Fibroblast of lung (primary cell): Measurements from ENCODE around the gene ADGRV1. TPM values are rescaled to one million over a fixed set of nuclear protein-coding genes. Genes with fewer than 3 reads are reported as not detected.

Source experiments
- DNase-seq, 2 donors: peaks; one replicate each; pipeline versions ENCODE4 v3.0.0 to v3.0.0-alpha.2; 2010; ENCODE audit warnings: low read depth in 2 of 2
- H2AFZ ChIP-seq: 2 replicates; pipeline ENCODE4 v1.5.1; 2012; ENCODE audit warnings: low read length, control low read depth, inconsistent platforms
- H3K27ac ChIP-seq: 2 replicates; pipeline ENCODE4 v1.5.1; 2011; ENCODE audit warnings: low read length, control low read depth; ENCODE audit not compliant: insufficient read depth
- H3K27me3 ChIP-seq: 2 replicates; pipeline ENCODE4 v1.5.1; 2011; ENCODE audit warnings: mild to moderate bottlenecking, low read length; ENCODE audit not compliant: control insufficient read depth, insufficient read depth
- H3K36me3 ChIP-seq: 2 replicates; pipeline ENCODE4 v1.5.1; 2011; ENCODE audit warnings: low read length; ENCODE audit not compliant: control insufficient read depth, insufficient read depth
- H3K4me1 ChIP-seq: 2 replicates; pipeline ENCODE4 v1.5.1; 2011; ENCODE audit warnings: low read length; ENCODE audit not compliant: control insufficient read depth, insufficient read depth; ENCODE audit errors: extremely low read depth
- H3K4me2 ChIP-seq: 2 replicates; pipeline ENCODE4 v1.5.1; 2011; ENCODE audit warnings: low read length, control low read depth; ENCODE audit not compliant: insufficient read depth; ENCODE audit errors: extremely low read depth
- H3K4me3 ChIP-seq, 4 experiments: fragments of 200-600 bp in 1 of 4; sonication (generic) in 1 of 4; replicated peaks in 1 of 4; 2 replicates each; pipeline ENCODE4 v1.5.1; 2011 to 2016; ENCODE audit warnings: low read length in 4 of 4, low read depth in 3 of 4, mild to moderate bottlenecking in 3 of 4, control low read depth in 2 of 4, inconsistent platforms in 1 of 4, mixed read lengths in 1 of 4; ENCODE audit not compliant: insufficient read depth in 1 of 4; ENCODE audit errors: control extremely low read depth in 1 of 4
- H3K79me2 ChIP-seq: 2 replicates; pipeline ENCODE4 v1.5.1; 2012; ENCODE audit warnings: mild to moderate bottlenecking, low read length, inconsistent platforms; ENCODE audit not compliant: control insufficient read depth, insufficient read depth
- H3K9ac ChIP-seq: 2 replicates; pipeline ENCODE4 v1.5.1; 2011; ENCODE audit warnings: mild to moderate bottlenecking, low read length, control low read depth; ENCODE audit not compliant: insufficient read depth
- H3K9me3 ChIP-seq: 2 replicates; pipeline ENCODE4 v1.5.1; 2012; ENCODE audit warnings: low read depth, low read length; ENCODE audit not compliant: control insufficient read depth, insufficient read depth
- H4K20me1 ChIP-seq: 2 replicates; pipeline ENCODE4 v1.5.1; 2011; ENCODE audit warnings: low read length; ENCODE audit not compliant: control insufficient read depth, insufficient read depth; ENCODE audit errors: extremely low read depth
- CTCF ChIP-seq, 2 donors: IDR thresholded peaks in 1 of 2; conservative IDR thresholded peaks in 1 of 2; 1 replicate in 1 of 2; 2 replicates in 1 of 2; pipeline ENCODE4 v1.5.1; 2011 to 2012; ENCODE audit warnings: low read length in 2 of 2, control low read depth in 1 of 2, inconsistent platforms in 1 of 2, low read depth in 1 of 2, mild to moderate bottlenecking in 1 of 2
- EZH2 ChIP-seq: IDR thresholded peaks from 2 replicates; pipeline ENCODE4 v1.5.1; 2012; ENCODE audit warnings: low read length, control low read depth, mild to moderate bottlenecking; ENCODE audit errors: missing control alignments
- polyA plus RNA-seq, 2 donors: library from polyadenylated mRNA; depleted of rRNA in 1 of 2; stranded (reverse) in 1 of 2; unstranded in 1 of 2; fragments of >200 nt; gene quantifications; 2 replicates each; pipeline ENCODE4 v1.2.1, GENCODE V29; 2011 to 2012; ENCODE audit warnings: missing spikeins in 1 of 2
- total RNA-seq: library from RNA; depleted of rRNA; stranded (reverse); fragments of >200 nt; gene quantifications from 2 replicates; pipeline ENCODE4 v1.2.1, GENCODE V29; 2014

The ADGRV1 gene
- total and polyA plus RNA-seq, 2 donors (not counting 1 experiment from before 2014, with no cell fraction given) = 0.15 to 0.17 TPM

DNA sequence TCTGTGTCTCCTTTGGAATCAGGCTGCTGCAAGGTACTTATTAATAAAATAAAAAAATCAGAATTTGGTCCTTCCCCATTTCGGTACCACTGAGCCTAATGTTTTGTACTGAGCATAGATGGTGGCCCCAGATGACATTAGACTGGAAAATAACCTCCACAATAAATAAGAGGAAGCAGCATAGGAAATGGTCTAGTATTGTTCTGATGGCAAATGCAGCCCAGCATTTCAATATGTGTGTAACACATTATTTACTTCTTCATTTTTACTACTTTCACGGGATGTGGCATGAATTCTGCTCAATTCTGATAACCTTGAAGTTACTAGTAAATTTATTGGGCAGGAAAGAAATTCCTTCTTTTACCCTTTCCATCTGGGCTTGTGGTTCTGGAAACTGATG, 295.6 kb downstream of the ADGRV1 start:
- no peak for DNase-seq
- H3K9ac ChIP-seq = no peak overlapping the region
- no peaks in the 10 kb centered on the region for H3K9me3 ChIP-seq
- no peak overlapping the region for H3K4me2 ChIP-seq
- no peaks in the 10 kb centered on the region for H3K27me3 ChIP-seq
- no peaks in the 10 kb centered on the region for H3K79me2 ChIP-seq
- no peak for TF ChIP-seq EZH2
- TF ChIP-seq CTCF (conservative IDR thresholded peaks at IDR 0.05 in 1 of 2, IDR thresholded peaks at IDR 0.05 in 1 of 2; ENCODE audit: low read depth in 1 of 2, low read length in 2 of 2) = no peak
- no peaks in the 10 kb centered on the region for H3K4me1 ChIP-seq
- H3K36me3 ChIP-seq = no peaks in the 10 kb centered on the region
- H4K20me1 ChIP-seq = no peaks in the 10 kb centered on the region
- H2AFZ ChIP-seq = no peak overlapping the region
- H3K4me3 ChIP-seq = no peak overlapping the region
- no peak overlapping the region for H3K27ac ChIP-seq

DNA sequence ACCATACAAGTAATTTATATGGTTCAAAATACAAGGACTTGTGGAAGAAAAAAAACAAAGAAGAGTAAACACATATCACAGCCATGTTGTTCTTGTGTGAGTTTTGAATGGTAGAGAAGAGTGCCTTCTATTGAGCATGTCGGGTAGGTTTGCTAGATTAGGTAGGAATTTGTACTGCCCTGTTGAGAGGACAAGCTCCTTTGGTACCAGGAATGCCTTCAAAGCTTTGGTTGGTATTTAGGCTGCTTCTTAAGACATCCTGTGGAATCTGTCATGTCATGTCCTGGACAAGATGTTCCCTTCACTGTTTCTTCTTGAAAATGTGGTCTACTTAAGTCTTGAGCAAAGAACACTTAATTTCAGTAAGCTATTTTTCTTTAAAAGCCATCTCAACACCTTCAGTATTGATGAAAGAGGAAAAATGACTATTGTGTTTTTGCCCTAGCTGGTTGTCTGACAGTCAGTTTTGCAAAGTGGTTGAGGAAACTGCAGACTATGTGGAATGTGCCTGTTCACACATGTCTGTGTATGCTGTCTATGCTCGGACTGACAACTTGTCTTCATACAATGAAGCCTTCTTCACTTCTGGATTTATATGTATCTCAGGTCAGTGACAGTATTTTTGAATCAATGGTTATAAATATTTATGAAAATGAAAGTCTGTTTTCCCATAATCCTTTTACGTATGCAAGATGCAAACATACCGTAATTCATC, 296.9 kb downstream of the ADGRV1 start:
- TF ChIP-seq EZH2 = no peak
- no peak for TF ChIP-seq CTCF (conservative IDR thresholded peaks at IDR 0.05 in 1 of 2, IDR thresholded peaks at IDR 0.05 in 1 of 2; ENCODE audit: low read depth in 1 of 2, low read length in 2 of 2)
- Histone ChIP-seq H3K27me3 (no peaks in the 10 kb centered on the region), H3K36me3 (no peaks in the 10 kb centered on the region), H3K4me3 (no peak overlapping the region), H3K9me3 (no peaks in the 10 kb centered on the region), H3K79me2 (no peaks in the 10 kb centered on the region), H4K20me1 (no peaks in the 10 kb centered on the region), H2AFZ (no peak overlapping the region), H3K9ac (no peak overlapping the region), H3K4me2 (no peak overlapping the region), H3K27ac (no peak overlapping the region), H3K4me1 (no peaks in the 10 kb centered on the region)
- DNase-seq = no peak

- DNase-seq = no peak
- H3K4me3 ChIP-seq = no peak overlapping the region
- no peak overlapping the region for H3K4me2 ChIP-seq
- no peaks in the 10 kb centered on the region for H3K4me1 ChIP-seq
- no peaks in the 10 kb centered on the region for H3K36me3 ChIP-seq
- no peak overlapping the region for H3K27ac ChIP-seq
- H3K27me3 ChIP-seq = no peaks in the 10 kb centered on the region
- no peaks in the 10 kb centered on the region for H3K79me2 ChIP-seq
- H3K9ac ChIP-seq = no peak overlapping the region
- H2AFZ ChIP-seq = no peak overlapping the region
- H3K9me3 ChIP-seq = no peaks in the 10 kb centered on the region
- TF ChIP-seq EZH2 (no peak), CTCF (conservative IDR thresholded peaks at IDR 0.05 in 1 of 2, IDR thresholded peaks at IDR 0.05 in 1 of 2; ENCODE audit: low read depth in 1 of 2, low read length in 2 of 2) (peak in 1 of 2 donors; percentile 6)
- H4K20me1 ChIP-seq = no peaks in the 10 kb centered on the region
These were observed 303.4 kb downstream of the ADGRV1 start for GRCh38 chr5:90861843-90862586.
